ENCODE results near the gene PDXK.
"Not testable (repeated sequence)": the region's sequence is repeated elsewhere in the genome, so short reads cannot be mapped to it uniquely, and the experiment has no call there.

PDXK gene

DNA sequence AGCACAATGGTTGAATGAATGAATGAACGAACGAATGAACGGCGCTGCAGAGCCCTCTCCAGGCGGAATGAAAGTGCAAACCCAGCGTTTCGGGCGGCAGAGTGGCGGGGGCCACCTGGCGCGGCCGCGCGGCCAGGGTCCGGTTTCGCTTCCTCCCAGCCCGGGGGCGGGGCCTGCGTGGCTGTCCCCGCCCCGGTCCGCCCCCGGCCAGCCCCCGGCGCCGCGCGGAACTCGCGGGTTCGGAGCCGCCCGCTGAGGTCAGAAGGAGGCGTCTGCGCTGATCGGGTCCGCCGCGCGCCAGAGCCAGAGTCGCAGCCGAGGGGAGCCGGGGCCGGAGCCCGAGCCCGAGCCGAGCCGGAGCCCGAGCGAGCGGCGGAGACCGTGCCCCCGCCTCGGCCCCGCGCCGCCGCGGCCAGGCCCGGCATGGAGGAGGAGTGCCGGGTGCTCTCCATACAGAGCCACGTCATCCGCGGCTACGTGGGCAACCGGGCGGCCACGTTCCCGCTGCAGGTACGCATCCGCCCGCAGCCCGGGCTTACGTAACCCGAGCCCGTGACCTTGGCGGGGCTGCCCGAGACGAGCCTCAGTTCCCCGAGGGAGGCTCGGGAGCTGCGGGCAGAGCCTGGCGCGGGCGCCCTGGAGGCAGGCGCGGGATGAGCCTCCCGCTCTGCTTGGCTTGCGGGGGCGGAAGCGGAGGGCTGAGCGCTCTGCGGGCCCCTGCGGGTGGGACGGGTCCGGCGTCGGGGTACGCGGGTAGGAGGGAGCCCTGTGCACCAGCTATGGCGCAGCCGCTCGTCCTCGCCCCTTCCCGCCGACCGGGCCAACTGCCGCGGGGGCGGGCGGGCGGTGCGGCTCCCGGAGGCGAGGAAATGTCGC is at the start of gene PDXK:
Gene PDXK, plus strand, starts transcription at position 258 of the 876 bp plus-strand sequence. Its CDS starts 166 bp downstream, at position 424.
- in situ Hi-C loops (cut with MboI; ENCODE audit: low sequenced_read_pairs) = no loop called here

DNA sequence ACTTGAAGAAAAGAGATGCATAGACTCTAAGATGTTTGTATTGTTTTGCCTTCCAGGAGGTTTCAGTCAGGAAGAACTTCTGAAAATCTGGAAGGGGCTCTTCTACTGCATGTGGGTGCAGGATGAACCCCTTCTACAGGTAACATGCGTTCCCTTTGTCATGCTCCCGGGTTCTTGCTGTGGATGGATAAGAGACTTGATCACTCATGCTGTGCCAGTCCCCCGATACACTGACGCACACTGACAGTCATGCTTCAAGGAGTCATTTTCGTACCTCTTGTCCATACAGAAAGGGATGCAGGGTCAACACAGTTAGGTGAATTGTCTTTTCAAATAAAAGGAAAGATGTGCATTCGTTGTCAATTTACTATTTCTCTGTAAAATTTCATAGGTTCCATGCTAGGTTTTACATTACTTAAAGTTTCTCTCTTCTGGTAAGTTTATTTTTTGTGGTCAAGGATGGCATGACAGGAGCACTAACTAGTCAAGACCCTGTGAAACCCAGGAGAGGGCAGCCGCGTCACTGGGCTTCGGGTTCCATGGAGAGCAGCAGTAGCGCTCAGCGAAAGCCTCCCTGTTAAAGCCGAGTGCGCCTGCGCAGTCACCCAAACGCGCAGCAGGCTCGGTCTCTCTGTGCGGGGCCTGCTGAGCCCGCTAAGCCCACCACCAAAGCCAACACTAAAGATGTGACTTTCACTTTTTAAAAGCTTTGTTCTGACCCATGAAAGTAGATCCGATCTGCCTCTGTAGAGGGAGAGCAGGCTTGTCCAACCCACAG is 48.9 kb upstream of the PDXK start:
- in situ Hi-C loops (cut with MboI; ENCODE audit: low sequenced_read_pairs) = loop anchor here (10.0 kb wide), 1 partner anchor 55 kb away; no protein-coding TSS in a partner anchor

- in situ Hi-C loops (cut with MboI; ENCODE audit: low sequenced_read_pairs) = no loop called here
These were observed 43.1 kb upstream of the PDXK start for GRCh38 chr21:43675871-43676270.

DNA sequence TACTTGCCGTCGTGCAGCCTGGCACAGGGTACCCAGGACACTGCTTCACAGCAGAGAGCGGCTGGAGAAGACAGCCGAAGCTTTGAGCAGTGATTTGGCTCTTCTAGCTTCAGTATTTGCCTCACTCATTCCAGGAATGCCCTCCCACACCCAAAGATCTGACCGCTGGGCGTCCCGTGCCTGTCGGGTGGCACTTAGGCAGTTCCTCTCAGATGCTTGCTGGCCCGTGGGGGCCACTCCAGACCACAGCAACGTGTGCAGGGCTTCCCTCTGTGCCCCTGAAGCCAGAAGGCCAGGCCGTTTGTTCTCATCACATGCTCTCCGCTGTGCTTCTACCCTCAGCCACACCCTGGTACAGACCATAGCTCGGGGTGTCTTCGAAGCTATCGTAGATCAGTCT is 42.5 kb upstream of the PDXK start:
- in situ Hi-C loops (cut with MboI; ENCODE audit: low sequenced_read_pairs) = no loop called here

DNA sequence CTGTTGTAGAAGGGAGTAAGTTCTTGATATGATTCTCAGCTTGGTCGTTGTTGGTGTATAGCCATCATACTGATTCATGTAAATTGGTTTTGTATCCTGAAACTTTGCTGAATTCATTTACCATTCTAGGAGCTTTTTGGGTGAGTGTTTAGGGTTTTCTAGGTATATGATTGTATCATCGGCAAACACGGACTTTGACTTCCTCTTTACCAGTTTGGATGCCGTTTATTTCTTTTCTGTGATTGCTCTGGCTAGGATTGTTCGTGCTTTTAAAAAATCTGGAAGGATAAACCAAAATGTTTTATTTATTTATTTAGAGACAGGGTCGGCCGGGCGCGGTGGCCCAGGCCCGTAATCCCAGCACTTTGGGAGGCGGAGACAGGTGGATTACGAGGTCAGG is 39.0 kb upstream of the PDXK start:
- in situ Hi-C loops (cut with MboI; ENCODE audit: low sequenced_read_pairs) = no loop called here

DNA sequence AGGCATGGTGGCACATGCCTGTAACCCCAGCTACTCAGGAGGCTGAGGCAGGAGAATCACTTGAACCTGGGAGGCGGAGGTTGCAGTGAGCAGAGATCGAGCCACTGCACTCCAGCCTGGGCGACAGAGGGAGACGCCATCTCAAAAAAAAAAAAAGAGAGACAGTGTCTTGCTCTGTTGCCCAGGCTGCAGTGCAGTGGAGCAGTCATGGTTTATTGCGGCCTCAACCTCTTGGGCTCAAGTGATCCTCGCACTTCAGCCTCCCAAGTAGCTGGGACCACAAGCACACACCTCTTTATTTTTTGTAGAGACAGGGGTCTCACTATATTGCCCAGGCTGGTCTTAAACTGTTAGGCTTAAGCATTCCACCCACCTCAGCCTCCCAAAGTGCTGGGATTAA is 38.5 kb upstream of the PDXK start:
- in situ Hi-C loops (cut with MboI; ENCODE audit: low sequenced_read_pairs) = not testable (repeated sequence)

- in situ Hi-C loops (cut with MboI; ENCODE audit: low sequenced_read_pairs) = no loop called here
These were observed 37.3 kb upstream of the PDXK start for GRCh38 chr21:43681650-43682049.

DNA sequence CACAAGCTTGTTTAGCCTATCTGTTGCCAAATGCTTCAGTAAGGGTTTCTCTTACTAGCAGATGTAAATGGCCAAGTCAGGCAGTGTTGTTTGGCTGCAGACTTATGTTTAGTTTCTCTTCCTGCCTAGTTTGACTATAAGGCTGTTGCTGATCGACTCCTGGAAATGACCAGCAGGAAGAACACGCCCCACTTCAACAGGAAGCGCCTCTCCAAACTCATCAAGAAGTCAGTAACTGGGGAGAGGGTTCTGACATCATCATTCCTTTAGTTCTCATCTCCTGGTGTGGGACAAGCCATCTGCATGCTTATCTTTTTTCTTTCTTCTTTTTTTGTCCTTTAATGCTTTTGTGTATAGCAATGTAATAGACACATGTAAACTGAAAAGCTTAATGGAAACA is 34.5 kb upstream of the PDXK start:
- in situ Hi-C loops (cut with MboI; ENCODE audit: low sequenced_read_pairs) = no loop called here

- in situ Hi-C loops (cut with MboI; ENCODE audit: low sequenced_read_pairs) = no loop called here
These were observed 31.9 kb upstream of the PDXK start for GRCh38 chr21:43686811-43687565.

DNA sequence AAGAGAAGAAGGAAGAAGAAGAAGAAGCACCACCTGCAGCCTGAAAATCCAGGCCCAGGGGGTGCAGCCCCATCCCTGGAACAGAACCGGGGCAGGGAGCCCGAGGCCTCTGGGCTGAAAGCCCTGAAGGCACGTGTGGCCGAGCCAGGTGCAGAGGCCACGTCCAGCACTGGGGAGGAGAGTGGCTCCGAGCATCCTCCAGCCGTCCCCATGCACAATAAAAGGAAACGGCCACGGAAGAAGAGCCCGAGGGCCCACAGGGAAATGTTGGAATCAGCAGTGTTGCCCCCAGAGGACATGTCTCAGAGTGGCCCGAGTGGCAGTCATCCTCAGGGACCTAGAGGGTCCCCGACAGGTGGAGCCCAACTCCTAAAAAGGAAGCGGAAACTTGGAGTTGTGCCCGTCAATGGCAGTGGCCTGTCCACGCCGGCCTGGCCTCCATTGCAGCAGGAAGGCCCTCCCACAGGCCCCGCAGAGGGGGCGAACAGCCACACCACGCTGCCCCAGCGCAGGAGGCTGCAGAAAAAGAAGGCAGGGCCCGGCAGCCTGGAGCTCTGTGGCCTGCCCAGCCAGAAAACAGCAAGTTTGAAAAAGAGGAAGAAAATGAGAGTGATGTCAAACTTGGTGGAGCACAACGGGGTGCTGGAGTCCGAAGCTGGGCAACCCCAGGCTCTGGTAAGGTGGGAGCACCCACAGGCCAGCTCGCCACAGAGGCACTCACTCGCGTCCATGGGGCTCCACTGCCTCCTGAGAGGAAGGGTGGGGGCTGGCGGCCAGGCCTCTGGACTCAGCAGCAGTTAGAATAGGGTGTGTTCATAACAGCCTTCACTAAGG is 31.1 kb upstream of the PDXK start:
- in situ Hi-C loops (cut with MboI; ENCODE audit: low sequenced_read_pairs) = no loop called here

GRCh38 chr21:43688906-43689305 is 30.0 kb upstream of the PDXK start:
- in situ Hi-C loops (cut with MboI; ENCODE audit: low sequenced_read_pairs) = no loop called here

GRCh38 chr21:43689556-43690337 is 29.2 kb upstream of the PDXK start:
- in situ Hi-C loops (cut with MboI; ENCODE audit: low sequenced_read_pairs) = no loop called here

GRCh38 chr21:43690346-43690745 is 28.6 kb upstream of the PDXK start:
- in situ Hi-C loops (cut with MboI; ENCODE audit: low sequenced_read_pairs) = no loop called here

- in situ Hi-C loops (cut with MboI; ENCODE audit: low sequenced_read_pairs) = no loop called here
These were observed 27.7 kb upstream of the PDXK start for GRCh38 chr21:43691086-43691795.

DNA sequence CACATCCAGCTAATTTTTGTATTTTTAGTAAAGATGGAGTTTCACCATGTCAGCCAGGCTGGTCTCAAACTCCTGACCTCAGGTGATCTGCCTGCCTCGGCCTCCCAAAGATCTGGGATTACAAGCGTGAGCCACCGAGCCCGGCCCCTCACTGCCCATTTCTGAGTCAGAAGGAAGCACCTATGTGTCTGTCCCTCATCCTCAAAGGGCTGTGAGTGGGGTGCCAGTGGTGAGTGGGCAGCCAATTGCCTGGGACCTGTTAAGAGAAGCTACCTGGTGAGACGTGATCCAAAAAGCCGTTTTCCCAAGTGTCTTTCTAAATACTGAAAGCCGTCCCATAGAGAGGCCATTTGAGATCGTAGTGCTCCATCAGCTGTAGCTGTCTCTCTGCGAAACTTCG is 27.1 kb upstream of the PDXK start:
- in situ Hi-C loops (cut with MboI; ENCODE audit: low sequenced_read_pairs) = no loop called here

DNA sequence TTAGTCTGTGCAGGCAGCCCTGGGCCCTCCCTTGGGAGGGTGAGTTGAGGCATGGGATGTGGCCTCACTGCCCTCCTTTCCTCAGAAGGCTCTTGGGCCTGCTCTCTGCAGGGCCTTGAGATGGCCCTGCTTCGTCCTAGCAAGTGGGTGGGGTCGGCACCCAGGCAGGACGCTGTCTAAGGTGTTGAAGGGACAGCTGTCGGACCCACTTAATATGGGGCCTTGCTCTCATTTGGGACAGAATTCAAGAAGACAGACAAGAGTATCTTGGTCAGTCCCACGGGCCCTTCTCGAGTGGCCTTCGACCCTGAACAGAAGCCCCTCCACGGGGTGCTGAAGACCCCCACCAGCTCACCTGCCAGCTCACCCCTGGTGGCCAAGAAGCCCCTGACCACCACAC is 26.0 kb upstream of the PDXK start:
- in situ Hi-C loops (cut with MboI; ENCODE audit: low sequenced_read_pairs) = no loop called here

DNA sequence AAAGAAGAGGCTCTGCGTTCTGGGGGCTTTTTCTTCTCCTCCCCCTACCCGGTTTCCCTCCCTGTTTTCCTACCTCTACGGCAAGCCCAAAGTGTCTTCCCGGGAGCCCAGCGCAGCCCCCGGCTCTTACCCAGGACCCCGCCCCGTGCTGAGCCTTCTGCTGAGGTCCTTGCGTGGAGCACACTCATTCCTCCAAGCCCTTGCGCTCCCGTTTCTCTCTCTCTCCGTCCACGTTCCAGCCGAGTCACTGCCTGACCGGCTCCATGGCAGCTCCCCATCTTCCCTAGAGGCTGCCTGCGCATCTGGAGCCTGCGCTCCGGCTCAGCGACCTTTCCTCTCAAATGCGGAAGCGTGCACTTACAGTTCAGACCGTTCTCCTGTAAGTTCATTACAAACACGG is 24.9 kb upstream of the PDXK start:
- in situ Hi-C loops (cut with MboI; ENCODE audit: low sequenced_read_pairs) = no loop called here

- in situ Hi-C loops (cut with MboI; ENCODE audit: low sequenced_read_pairs) = no loop called here
These were observed 24.4 kb upstream of the PDXK start for GRCh38 chr21:43694437-43695079.

DNA sequence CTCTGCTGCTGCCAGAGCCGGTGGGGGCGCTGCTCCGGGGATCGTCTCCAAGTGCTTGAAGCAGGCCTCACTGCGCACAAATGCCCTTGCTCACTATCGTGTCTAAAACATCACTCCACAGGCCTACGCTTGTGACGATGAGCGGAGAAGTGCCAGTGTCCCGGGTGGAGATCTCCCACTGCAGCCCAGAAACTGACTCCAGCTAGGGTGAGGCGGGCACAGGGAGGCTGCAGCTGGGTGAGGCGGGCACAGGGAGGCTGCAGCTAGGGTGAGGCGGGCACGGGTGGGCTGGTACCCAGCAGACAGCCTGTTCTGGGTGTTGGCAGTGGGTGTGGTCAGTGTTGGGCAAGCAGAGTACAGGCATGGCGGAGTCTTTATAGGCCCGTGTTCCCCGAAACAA is 22.7 kb upstream of the PDXK start:
- in situ Hi-C loops (cut with MboI; ENCODE audit: low sequenced_read_pairs) = no loop called here

Data from HL-60/S4 (cell line).